Measurements from ENCODE around the gene PEX1.
"Not testable (repeated sequence)": the region's sequence is repeated elsewhere in the genome, so short reads cannot be mapped to it uniquely, and the experiment has no call there.

Gene PEX1

GRCh38 chr7:92456236-92456635, 72.1 kb downstream of the PEX1 start:
- no peak overlapping the region for H3K4me3 ChIP-seq (replicated peaks; ENCODE audit: low read depth, low read length)
- no peak for TF ChIP-seq CTCF (IDR thresholded peaks at IDR 0.05; ENCODE audit: low read length, missing control alignments)
- DNase-seq (ENCODE audit: low read depth) = peak; percentile 8

GRCh38 chr7:92451645-92452044, 76.7 kb downstream of the PEX1 start:
- H3K4me3 ChIP-seq (replicated peaks; ENCODE audit: low read depth, low read length) = no peak overlapping the region
- TF ChIP-seq CTCF (IDR thresholded peaks at IDR 0.05; ENCODE audit: low read length, missing control alignments) = no peak
- no peak for DNase-seq (ENCODE audit: low read depth)

GRCh38 chr7:92448205-92448747, 80.0 kb downstream of the PEX1 start:
- peak overlapping the region; percentile 66 for H3K4me3 ChIP-seq (replicated peaks; ENCODE audit: low read depth, low read length)
- peak; percentile 67 for DNase-seq (ENCODE audit: low read depth)
- TF ChIP-seq CTCF (IDR thresholded peaks at IDR 0.05; ENCODE audit: low read length, missing control alignments) = peak; percentile 54

GRCh38 chr7:92447345-92448204, 80.7 kb downstream of the PEX1 start, which contains the start of gene GATAD1:
TSS of gene GATAD1 (plus strand) at chr7:92447482. CDS start at chr7:92447730, 248 bp downstream.
- H3K4me3 ChIP-seq (replicated peaks; ENCODE audit: low read depth, low read length) = peak within 1 kb of the TSS; percentile 66
- DNase-seq (ENCODE audit: low read depth) = peak; percentile 94
- peak; percentile 90 for TF ChIP-seq CTCF (IDR thresholded peaks at IDR 0.05; ENCODE audit: low read length, missing control alignments)

GRCh38 chr7:92446869-92447344, 81.4 kb downstream of the PEX1 start:
- no peak for DNase-seq (ENCODE audit: low read depth)
- H3K4me3 ChIP-seq (replicated peaks; ENCODE audit: low read depth, low read length) = peak overlapping the region; percentile 66
- no peak for TF ChIP-seq CTCF (IDR thresholded peaks at IDR 0.05; ENCODE audit: low read length, missing control alignments)

- H3K4me3 ChIP-seq (replicated peaks; ENCODE audit: low read depth, low read length); DNase-seq (ENCODE audit: low read depth): not testable (repeated sequence)
These were observed 85.6 kb downstream of the PEX1 start for GRCh38 chr7:92442720-92443119.

- H3K4me3 ChIP-seq (replicated peaks; ENCODE audit: low read depth, low read length) = no peak overlapping the region
- no peak for TF ChIP-seq CTCF (IDR thresholded peaks at IDR 0.05; ENCODE audit: low read length, missing control alignments)
- DNase-seq (ENCODE audit: low read depth) = no peak
These were observed 90.3 kb downstream of the PEX1 start for GRCh38 chr7:92437956-92438491.

Data from fibroblast of pulmonary artery (primary cell).